ENCODE results near the gene MRTFA.

The MRTFA gene

GRCh38 chr22:40480996-40481395, 155.5 kb downstream of the MRTFA start:
- no peak overlapping the region for H2BK5ac ChIP-seq (ENCODE audit: low read length)
- DNase-seq (ENCODE audit: low spot score) = no peak
- no peak overlapping the region for H3K23ac ChIP-seq (ENCODE audit: low read depth, low read length, poor library complexity)
- H2BK15ac ChIP-seq (ENCODE audit: low read length) = no peak overlapping the region
- H3K4me3 ChIP-seq (ENCODE audit: low read length in 2 of 2) = no peak overlapping the region
- H3K79me1 ChIP-seq (ENCODE audit: low read depth, low read length) = no peaks in the 10 kb centered on the region
- no peak overlapping the region for H2BK12ac ChIP-seq (ENCODE audit: low read length)
- no peak overlapping the region for H4K8ac ChIP-seq (ENCODE audit: low read depth, low read length)
- peaks cover 0 to 4% of the 10 kb centered on the region in 2 donors for H3K9me3 ChIP-seq (replicated peaks in 1 of 2; ENCODE audit: control insufficient read depth in 2 of 2, insufficient read depth in 1 of 2, low read depth in 1 of 2, low read length in 2 of 2)
- H3K4me2 ChIP-seq (ENCODE audit: insufficient read depth, low read length, poor library complexity, severe bottlenecking) = no peak overlapping the region
- no peaks in the 10 kb centered on the region for H3K36me3 ChIP-seq (replicated peaks in 1 of 2; ENCODE audit: control insufficient read depth in 2 of 2, insufficient read depth in 2 of 2, low read length in 2 of 2)
- no peak overlapping the region for H2AFZ ChIP-seq (ENCODE audit: low read length)
- no peak overlapping the region for H4K91ac ChIP-seq (ENCODE audit: low read depth, low read length, poor library complexity)
- no peak overlapping the region for H3K9ac ChIP-seq (ENCODE audit: low read depth, low read length, poor library complexity)
- no peaks in the 10 kb centered on the region for H3K27me3 ChIP-seq (ENCODE audit: control insufficient read depth in 3 of 3, insufficient read depth in 3 of 3, low read depth in 1 of 3, low read length in 3 of 3)
- no peak overlapping the region for H3K18ac ChIP-seq (ENCODE audit: low read length)
- no peak overlapping the region for H3K27ac ChIP-seq (replicated peaks; ENCODE audit: low read length)
- H3K4me1 ChIP-seq (ENCODE audit: control insufficient read depth in 2 of 2, insufficient read depth in 1 of 2, low read depth in 1 of 2, low read length in 2 of 2) = peaks cover 0 to 6% of the 10 kb centered on the region in 2 donors
- H3K14ac ChIP-seq (ENCODE audit: low read length) = no peak overlapping the region
- no peak overlapping the region for H3K4ac ChIP-seq (ENCODE audit: low read length)
- WGBS, 2 donors (ENCODE audit: extremely low coverage in 2 of 2, insufficient read length in 2 of 2, insufficient replicate concordance in 1 of 2) = no CpG with 5 or more reads among the region's 5 CpGs
- H2AK5ac ChIP-seq (ENCODE audit: low read depth, low read length) = no peak overlapping the region
- no peak overlapping the region for H2BK120ac ChIP-seq (ENCODE audit: low read depth, low read length)

GRCh38 chr22:40479887-40480538, 156.5 kb downstream of the MRTFA start:
- Histone ChIP-seq H3K14ac (ENCODE audit: low read length) (no peak overlapping the region), H2BK120ac (ENCODE audit: low read depth, low read length) (no peak overlapping the region), H3K9me3 (replicated peaks in 1 of 2; ENCODE audit: control insufficient read depth in 2 of 2, insufficient read depth in 1 of 2, low read depth in 1 of 2, low read length in 2 of 2) (peaks cover 0 to 4% of the 10 kb centered on the region in 2 donors), H3K4me3 (ENCODE audit: low read length in 2 of 2) (no peak overlapping the region), H3K27ac (replicated peaks; ENCODE audit: low read length) (no peak overlapping the region), H3K36me3 (replicated peaks in 1 of 2; ENCODE audit: control insufficient read depth in 2 of 2, insufficient read depth in 2 of 2, low read length in 2 of 2) (no peaks in the 10 kb centered on the region), H4K8ac (ENCODE audit: low read depth, low read length) (no peak overlapping the region), H3K4ac (ENCODE audit: low read length) (no peak overlapping the region), H2BK15ac (ENCODE audit: low read length) (no peak overlapping the region), H2BK5ac (ENCODE audit: low read length) (no peak overlapping the region), H2AK5ac (ENCODE audit: low read depth, low read length) (no peak overlapping the region), H3K4me1 (ENCODE audit: control insufficient read depth in 2 of 2, insufficient read depth in 1 of 2, low read depth in 1 of 2, low read length in 2 of 2) (peaks cover 0 to 4% of the 10 kb centered on the region in 2 donors), H3K4me2 (ENCODE audit: insufficient read depth, low read length, poor library complexity, severe bottlenecking) (no peak overlapping the region), H2AFZ (ENCODE audit: low read length) (no peak overlapping the region), H3K27me3 (ENCODE audit: control insufficient read depth in 3 of 3, insufficient read depth in 3 of 3, low read depth in 1 of 3, low read length in 3 of 3) (no peaks in the 10 kb centered on the region), H3K18ac (ENCODE audit: low read length) (no peak overlapping the region), H3K9ac (ENCODE audit: low read depth, low read length, poor library complexity) (no peak overlapping the region), H2BK12ac (ENCODE audit: low read length) (no peak overlapping the region), H4K91ac (ENCODE audit: low read depth, low read length, poor library complexity) (no peak overlapping the region), H3K79me1 (ENCODE audit: low read depth, low read length) (no peaks in the 10 kb centered on the region), H3K23ac (ENCODE audit: low read depth, low read length, poor library complexity) (no peak overlapping the region)
- WGBS, 2 donors (ENCODE audit: extremely low coverage in 2 of 2, insufficient read length in 2 of 2, insufficient replicate concordance in 1 of 2) = no CpG with 5 or more reads among the region's 2 CpGs
- DNase-seq (ENCODE audit: low spot score) = no peak

GRCh38 chr22:40479126-40479800, 157.3 kb downstream of the MRTFA start:
- Histone ChIP-seq H3K4ac (ENCODE audit: low read length) (no peak overlapping the region), H3K18ac (ENCODE audit: low read length) (no peak overlapping the region), H3K9me3 (replicated peaks in 1 of 2; ENCODE audit: control insufficient read depth in 2 of 2, insufficient read depth in 1 of 2, low read depth in 1 of 2, low read length in 2 of 2) (peaks cover 0 to 4% of the 10 kb centered on the region in 2 donors), H2AK5ac (ENCODE audit: low read depth, low read length) (no peak overlapping the region), H2BK120ac (ENCODE audit: low read depth, low read length) (no peak overlapping the region), H3K27me3 (ENCODE audit: control insufficient read depth in 3 of 3, insufficient read depth in 3 of 3, low read depth in 1 of 3, low read length in 3 of 3) (no peaks in the 10 kb centered on the region), H2BK5ac (ENCODE audit: low read length) (no peak overlapping the region), H3K27ac (replicated peaks; ENCODE audit: low read length) (no peak overlapping the region), H3K9ac (ENCODE audit: low read depth, low read length, poor library complexity) (no peak overlapping the region), H3K4me1 (ENCODE audit: control insufficient read depth in 2 of 2, insufficient read depth in 1 of 2, low read depth in 1 of 2, low read length in 2 of 2) (peaks cover 0 to 4% of the 10 kb centered on the region in 2 donors), H3K36me3 (replicated peaks in 1 of 2; ENCODE audit: control insufficient read depth in 2 of 2, insufficient read depth in 2 of 2, low read length in 2 of 2) (no peaks in the 10 kb centered on the region), H3K79me1 (ENCODE audit: low read depth, low read length) (no peaks in the 10 kb centered on the region), H4K91ac (ENCODE audit: low read depth, low read length, poor library complexity) (no peak overlapping the region), H2BK15ac (ENCODE audit: low read length) (no peak overlapping the region), H3K14ac (ENCODE audit: low read length) (no peak overlapping the region), H3K4me2 (ENCODE audit: insufficient read depth, low read length, poor library complexity, severe bottlenecking) (no peak overlapping the region), H3K4me3 (ENCODE audit: low read length in 2 of 2) (no peak overlapping the region), H3K23ac (ENCODE audit: low read depth, low read length, poor library complexity) (no peak overlapping the region), H2AFZ (ENCODE audit: low read length) (no peak overlapping the region), H4K8ac (ENCODE audit: low read depth, low read length) (no peak overlapping the region), H2BK12ac (ENCODE audit: low read length) (no peak overlapping the region)
- no CpG with 5 or more reads among the region's 6 CpGs for WGBS, 2 donors (ENCODE audit: extremely low coverage in 2 of 2, insufficient read length in 2 of 2, insufficient replicate concordance in 1 of 2)
- DNase-seq (ENCODE audit: low spot score) = no peak

GRCh38 chr22:40478338-40479125, 158.0 kb downstream of the MRTFA start:
- H2AK5ac ChIP-seq (ENCODE audit: low read depth, low read length) = no peak overlapping the region
- H2AFZ ChIP-seq (ENCODE audit: low read length) = no peak overlapping the region
- H4K8ac ChIP-seq (ENCODE audit: low read depth, low read length) = no peak overlapping the region
- no peak overlapping the region for H3K27ac ChIP-seq (replicated peaks; ENCODE audit: low read length)
- no peak overlapping the region for H3K4me3 ChIP-seq (ENCODE audit: low read length in 2 of 2)
- H3K9ac ChIP-seq (ENCODE audit: low read depth, low read length, poor library complexity) = no peak overlapping the region
- H3K14ac ChIP-seq (ENCODE audit: low read length) = no peak overlapping the region
- H3K18ac ChIP-seq (ENCODE audit: low read length) = no peak overlapping the region
- H2BK15ac ChIP-seq (ENCODE audit: low read length) = no peak overlapping the region
- H3K36me3 ChIP-seq (replicated peaks in 1 of 2; ENCODE audit: control insufficient read depth in 2 of 2, insufficient read depth in 2 of 2, low read length in 2 of 2) = no peaks in the 10 kb centered on the region
- H2BK5ac ChIP-seq (ENCODE audit: low read length) = no peak overlapping the region
- peaks cover 0 to 4% of the 10 kb centered on the region in 2 donors for H3K9me3 ChIP-seq (replicated peaks in 1 of 2; ENCODE audit: control insufficient read depth in 2 of 2, insufficient read depth in 1 of 2, low read depth in 1 of 2, low read length in 2 of 2)
- H3K79me1 ChIP-seq (ENCODE audit: low read depth, low read length) = no peaks in the 10 kb centered on the region
- H3K4ac ChIP-seq (ENCODE audit: low read length) = no peak overlapping the region
- H4K91ac ChIP-seq (ENCODE audit: low read depth, low read length, poor library complexity) = no peak overlapping the region
- no CpG with 5 or more reads among the region's 11 CpGs for WGBS, 2 donors (ENCODE audit: extremely low coverage in 2 of 2, insufficient read length in 2 of 2, insufficient replicate concordance in 1 of 2)
- no peak overlapping the region for H2BK120ac ChIP-seq (ENCODE audit: low read depth, low read length)
- H3K23ac ChIP-seq (ENCODE audit: low read depth, low read length, poor library complexity) = no peak overlapping the region
- no peaks in the 10 kb centered on the region for H3K27me3 ChIP-seq (ENCODE audit: control insufficient read depth in 3 of 3, insufficient read depth in 3 of 3, low read depth in 1 of 3, low read length in 3 of 3)
- H3K4me1 ChIP-seq (ENCODE audit: control insufficient read depth in 2 of 2, insufficient read depth in 1 of 2, low read depth in 1 of 2, low read length in 2 of 2) = peaks cover 0 to 4% of the 10 kb centered on the region in 2 donors
- no peak overlapping the region for H2BK12ac ChIP-seq (ENCODE audit: low read length)
- no peak for DNase-seq (ENCODE audit: low spot score)
- H3K4me2 ChIP-seq (ENCODE audit: insufficient read depth, low read length, poor library complexity, severe bottlenecking) = no peak overlapping the region
